ENCODE data around the gene OSCP1. TPM values are rescaled to one million over a fixed set of nuclear protein-coding genes. Genes with fewer than 3 reads are reported as not detected.

OSCP1 gene
- total and polyA plus RNA-seq, 2 experiments from 2014 or later, result 2.2 to 2.6 TPM

- TF ChIP-seq ZNF331 (CRISPR knock-in tag; IDR thresholded peaks at IDR 0.05; ENCODE audit: low read depth) (no peak), EZH2phosphoT487 (IDR thresholded peaks at IDR 0.05; ENCODE audit: unreplicated experiment) (no peak), ZNF114 (CRISPR knock-in tag; IDR thresholded peaks at IDR 0.05) (no peak)
- TF ChIP-seq, protein P1, sequence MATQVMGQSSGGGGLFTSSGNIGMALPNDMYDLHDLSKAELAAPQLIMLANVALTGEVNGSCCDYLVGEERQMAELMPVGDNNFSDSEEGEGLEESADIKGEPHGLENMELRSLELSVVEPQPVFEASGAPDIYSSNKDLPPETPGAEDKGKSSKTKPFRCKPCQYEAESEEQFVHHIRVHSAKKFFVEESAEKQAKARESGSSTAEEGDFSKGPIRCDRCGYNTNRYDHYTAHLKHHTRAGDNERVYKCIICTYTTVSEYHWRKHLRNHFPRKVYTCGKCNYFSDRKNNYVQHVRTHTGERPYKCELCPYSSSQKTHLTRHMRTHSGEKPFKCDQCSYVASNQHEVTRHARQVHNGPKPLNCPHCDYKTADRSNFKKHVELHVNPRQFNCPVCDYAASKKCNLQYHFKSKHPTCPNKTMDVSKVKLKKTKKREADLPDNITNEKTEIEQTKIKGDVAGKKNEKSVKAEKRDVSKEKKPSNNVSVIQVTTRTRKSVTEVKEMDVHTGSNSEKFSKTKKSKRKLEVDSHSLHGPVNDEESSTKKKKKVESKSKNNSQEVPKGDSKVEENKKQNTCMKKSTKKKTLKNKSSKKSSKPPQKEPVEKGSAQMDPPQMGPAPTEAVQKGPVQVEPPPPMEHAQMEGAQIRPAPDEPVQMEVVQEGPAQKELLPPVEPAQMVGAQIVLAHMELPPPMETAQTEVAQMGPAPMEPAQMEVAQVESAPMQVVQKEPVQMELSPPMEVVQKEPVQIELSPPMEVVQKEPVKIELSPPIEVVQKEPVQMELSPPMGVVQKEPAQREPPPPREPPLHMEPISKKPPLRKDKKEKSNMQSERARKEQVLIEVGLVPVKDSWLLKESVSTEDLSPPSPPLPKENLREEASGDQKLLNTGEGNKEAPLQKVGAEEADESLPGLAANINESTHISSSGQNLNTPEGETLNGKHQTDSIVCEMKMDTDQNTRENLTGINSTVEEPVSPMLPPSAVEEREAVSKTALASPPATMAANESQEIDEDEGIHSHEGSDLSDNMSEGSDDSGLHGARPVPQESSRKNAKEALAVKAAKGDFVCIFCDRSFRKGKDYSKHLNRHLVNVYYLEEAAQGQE (IDR thresholded peaks at IDR 0.05; ENCODE audit: unreplicated experiment), result no peak
Observed at GRCh38 chr1:36480161-36480560, 29.9 kb upstream of the OSCP1 start (continued).

- Histone ChIP-seq H3K4me3 (no peak overlapping the region), H3F3A (replicated peaks; ENCODE audit: low read depth) (no peaks in the 10 kb centered on the region), H3K27ac (ENCODE audit: low read depth) (no peak overlapping the region), H3K79me2 (replicated peaks; ENCODE audit: insufficient read depth) (no peaks in the 10 kb centered on the region), H3K36me3 (ENCODE audit: insufficient read depth) (no peaks in the 10 kb centered on the region), H4K20me1 (replicated peaks; ENCODE audit: insufficient read depth) (no peaks in the 10 kb centered on the region), H3K27me3 (ENCODE audit: insufficient read depth) (no peaks in the 10 kb centered on the region), H3K4me2 (no peak overlapping the region), H3K9me2 (ENCODE audit: insufficient read depth) (no peaks in the 10 kb centered on the region), H3K4me1 (ENCODE audit: insufficient read depth) (no peaks in the 10 kb centered on the region), H2AFZ (no peak overlapping the region)
- ATAC-seq (no peak), DNase-seq (ENCODE audit: low spot score) (no peak)
- Mint-ChIP-seq H3K27me3 (ENCODE audit: insufficient read depth, low read depth, poor library complexity) (peaks cover 2% of the 10 kb centered on the region), H3K27ac (no peak overlapping the region), H3K36me3 (ENCODE audit: low read depth) (no peaks in the 10 kb centered on the region), H3K4me3 (no peak overlapping the region), H3K4me1 (peaks cover 8% of the 10 kb centered on the region), H3K9me3 (no peaks in the 10 kb centered on the region)
- TF ChIP-seq STAT1 (IDR thresholded peaks at IDR 0.05; ENCODE audit: unreplicated experiment) (no peak), CREB1 (CRISPR knock-in tag; IDR thresholded peaks at IDR 0.05; ENCODE audit: low read depth) (no peak), JUNB (IDR thresholded peaks at IDR 0.05; ENCODE audit: unreplicated experiment) (no peak), EZH2 (IDR thresholded peaks at IDR 0.05; ENCODE audit: low read depth, unreplicated experiment) (no peak), ZNF331 (CRISPR knock-in tag; IDR thresholded peaks at IDR 0.05; ENCODE audit: low read depth) (no peak), EZH2phosphoT487 (IDR thresholded peaks at IDR 0.05; ENCODE audit: unreplicated experiment) (no peak), POLR2AphosphoS5 (IDR thresholded peaks at IDR 0.05; ENCODE audit: low read depth) (no peak), ZNF114 (CRISPR knock-in tag; IDR thresholded peaks at IDR 0.05) (no peak)
- TF ChIP-seq, protein P1 (IDR thresholded peaks at IDR 0.05; ENCODE audit: unreplicated experiment), result no peak
- TF ChIP-seq, protein P2, sequence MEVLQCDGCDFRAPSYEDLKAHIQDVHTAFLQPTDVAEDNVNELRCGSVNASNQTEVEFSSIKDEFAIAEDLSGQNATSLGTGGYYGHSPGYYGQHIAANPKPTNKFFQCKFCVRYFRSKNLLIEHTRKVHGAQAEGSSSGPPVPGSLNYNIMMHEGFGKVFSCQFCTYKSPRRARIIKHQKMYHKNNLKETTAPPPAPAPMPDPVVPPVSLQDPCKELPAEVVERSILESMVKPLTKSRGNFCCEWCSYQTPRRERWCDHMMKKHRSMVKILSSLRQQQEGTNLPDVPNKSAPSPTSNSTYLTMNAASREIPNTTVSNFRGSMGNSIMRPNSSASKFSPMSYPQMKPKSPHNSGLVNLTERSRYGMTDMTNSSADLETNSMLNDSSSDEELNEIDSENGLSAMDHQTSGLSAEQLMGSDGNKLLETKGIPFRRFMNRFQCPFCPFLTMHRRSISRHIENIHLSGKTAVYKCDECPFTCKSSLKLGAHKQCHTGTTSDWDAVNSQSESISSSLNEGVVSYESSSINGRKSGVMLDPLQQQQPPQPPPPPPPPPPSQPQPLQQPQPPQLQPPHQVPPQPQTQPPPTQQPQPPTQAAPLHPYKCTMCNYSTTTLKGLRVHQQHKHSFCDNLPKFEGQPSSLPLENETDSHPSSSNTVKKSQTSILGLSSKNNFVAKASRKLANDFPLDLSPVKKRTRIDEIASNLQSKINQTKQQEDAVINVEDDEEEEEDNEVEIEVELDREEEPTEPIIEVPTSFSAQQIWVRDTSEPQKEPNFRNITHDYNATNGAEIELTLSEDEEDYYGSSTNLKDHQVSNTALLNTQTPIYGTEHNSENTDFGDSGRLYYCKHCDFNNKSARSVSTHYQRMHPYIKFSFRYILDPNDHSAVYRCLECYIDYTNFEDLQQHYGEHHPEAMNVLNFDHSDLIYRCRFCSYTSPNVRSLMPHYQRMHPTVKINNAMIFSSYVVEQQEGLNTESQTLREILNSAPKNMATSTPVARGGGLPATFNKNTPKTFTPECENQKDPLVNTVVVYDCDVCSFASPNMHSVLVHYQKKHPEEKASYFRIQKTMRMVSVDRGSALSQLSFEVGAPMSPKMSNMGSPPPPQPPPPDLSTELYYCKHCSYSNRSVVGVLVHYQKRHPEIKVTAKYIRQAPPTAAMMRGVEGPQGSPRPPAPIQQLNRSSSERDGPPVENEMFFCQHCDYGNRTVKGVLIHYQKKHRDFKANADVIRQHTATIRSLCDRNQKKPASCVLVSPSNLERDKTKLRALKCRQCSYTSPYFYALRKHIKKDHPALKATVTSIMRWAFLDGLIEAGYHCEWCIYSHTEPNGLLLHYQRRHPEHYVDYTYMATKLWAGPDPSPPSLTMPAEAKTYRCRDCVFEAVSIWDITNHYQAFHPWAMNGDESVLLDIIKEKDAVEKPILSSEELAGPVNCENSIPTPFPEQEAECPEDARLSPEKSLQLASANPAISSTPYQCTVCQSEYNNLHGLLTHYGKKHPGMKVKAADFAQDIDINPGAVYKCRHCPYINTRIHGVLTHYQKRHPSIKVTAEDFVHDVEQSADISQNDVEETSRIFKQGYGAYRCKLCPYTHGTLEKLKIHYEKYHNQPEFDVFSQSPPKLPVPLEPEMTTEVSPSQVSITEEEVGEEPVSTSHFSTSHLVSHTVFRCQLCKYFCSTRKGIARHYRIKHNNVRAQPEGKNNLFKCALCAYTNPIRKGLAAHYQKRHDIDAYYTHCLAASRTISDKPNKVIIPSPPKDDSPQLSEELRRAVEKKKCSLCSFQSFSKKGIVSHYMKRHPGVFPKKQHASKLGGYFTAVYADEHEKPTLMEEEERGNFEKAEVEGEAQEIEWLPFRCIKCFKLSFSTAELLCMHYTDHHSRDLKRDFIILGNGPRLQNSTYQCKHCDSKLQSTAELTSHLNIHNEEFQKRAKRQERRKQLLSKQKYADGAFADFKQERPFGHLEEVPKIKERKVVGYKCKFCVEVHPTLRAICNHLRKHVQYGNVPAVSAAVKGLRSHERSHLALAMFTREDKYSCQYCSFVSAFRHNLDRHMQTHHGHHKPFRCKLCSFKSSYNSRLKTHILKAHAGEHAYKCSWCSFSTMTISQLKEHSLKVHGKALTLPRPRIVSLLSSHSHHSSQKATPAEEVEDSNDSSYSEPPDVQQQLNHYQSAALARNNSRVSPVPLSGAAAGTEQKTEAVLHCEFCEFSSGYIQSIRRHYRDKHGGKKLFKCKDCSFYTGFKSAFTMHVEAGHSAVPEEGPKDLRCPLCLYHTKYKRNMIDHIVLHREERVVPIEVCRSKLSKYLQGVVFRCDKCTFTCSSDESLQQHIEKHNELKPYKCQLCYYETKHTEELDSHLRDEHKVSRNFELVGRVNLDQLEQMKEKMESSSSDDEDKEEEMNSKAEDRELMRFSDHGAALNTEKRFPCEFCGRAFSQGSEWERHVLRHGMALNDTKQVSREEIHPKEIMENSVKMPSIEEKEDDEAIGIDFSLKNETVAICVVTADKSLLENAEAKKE (CRISPR knock-in tag; IDR thresholded peaks at IDR 0.05), result no peak
Observed at GRCh38 chr1:36479505-36480051, 29.3 kb upstream of the OSCP1 start.
